ENCODE data around the gene RAD18.

- TF ChIP-seq, protein P1, sequence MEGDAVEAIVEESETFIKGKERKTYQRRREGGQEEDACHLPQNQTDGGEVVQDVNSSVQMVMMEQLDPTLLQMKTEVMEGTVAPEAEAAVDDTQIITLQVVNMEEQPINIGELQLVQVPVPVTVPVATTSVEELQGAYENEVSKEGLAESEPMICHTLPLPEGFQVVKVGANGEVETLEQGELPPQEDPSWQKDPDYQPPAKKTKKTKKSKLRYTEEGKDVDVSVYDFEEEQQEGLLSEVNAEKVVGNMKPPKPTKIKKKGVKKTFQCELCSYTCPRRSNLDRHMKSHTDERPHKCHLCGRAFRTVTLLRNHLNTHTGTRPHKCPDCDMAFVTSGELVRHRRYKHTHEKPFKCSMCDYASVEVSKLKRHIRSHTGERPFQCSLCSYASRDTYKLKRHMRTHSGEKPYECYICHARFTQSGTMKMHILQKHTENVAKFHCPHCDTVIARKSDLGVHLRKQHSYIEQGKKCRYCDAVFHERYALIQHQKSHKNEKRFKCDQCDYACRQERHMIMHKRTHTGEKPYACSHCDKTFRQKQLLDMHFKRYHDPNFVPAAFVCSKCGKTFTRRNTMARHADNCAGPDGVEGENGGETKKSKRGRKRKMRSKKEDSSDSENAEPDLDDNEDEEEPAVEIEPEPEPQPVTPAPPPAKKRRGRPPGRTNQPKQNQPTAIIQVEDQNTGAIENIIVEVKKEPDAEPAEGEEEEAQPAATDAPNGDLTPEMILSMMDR (IDR thresholded peaks at IDR 0.05 in 8 of 11, conservative IDR thresholded peaks at IDR 0.05 in 3 of 11): no peak
- no peak for TF ChIP-seq POLR2A (IDR thresholded peaks at IDR 0.05)
Measured at GRCh38 chr3:9012521-9012920, 49.2 kb upstream of the RAD18 start.

Measured in spleen (tissue), 7 donors.